ENCODE measurements around the gene ZCCHC13. TPM values are rescaled to one million over a fixed set of nuclear protein-coding genes. Genes with fewer than 3 reads are reported as not detected.
"Not testable (repeated sequence)": the region's sequence is repeated elsewhere in the genome, so short reads cannot be mapped to it uniquely, and the experiment has no call there.

The ZCCHC13 gene
- total RNA-seq = not detected

DNA sequence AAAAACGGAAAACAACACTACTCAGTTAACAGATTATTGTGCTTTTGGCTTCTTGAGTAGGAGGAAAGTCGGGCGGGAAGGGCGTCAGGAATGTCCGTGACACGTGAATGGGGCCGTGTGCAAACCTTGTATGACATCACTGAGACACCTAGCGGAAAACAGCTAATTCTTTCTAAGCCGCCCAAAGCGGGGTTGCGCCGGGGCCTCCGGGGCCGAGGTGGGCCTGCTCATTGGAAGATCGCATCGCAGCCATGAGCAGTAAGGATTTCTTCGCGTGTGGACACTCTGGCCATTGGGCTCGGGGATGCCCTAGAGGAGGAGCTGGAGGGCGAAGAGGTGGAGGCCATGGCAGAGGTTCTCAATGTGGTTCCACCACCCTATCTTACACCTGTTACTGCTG, at the start of gene ZCCHC13:
ZCCHC13 (plus strand) TSS at position 165 of the 400 bp plus-strand sequence; CDS start at position 252, 87 bp downstream.
- H3K4me1 Mint-ChIP-seq (ENCODE audit: low read depth) = no peaks in the 10 kb centered on the region
- no peak for DNase-seq
- intact Hi-C loops (cut with micrococcal nuclease) = no loop called here
- POLR2A ChIA-PET = no interaction called here
- H3K27me3 Mint-ChIP-seq = no peaks in the 10 kb centered on the region
- H3K36me3 Mint-ChIP-seq = no peaks in the 10 kb centered on the region
- no peak within 1 kb of the TSS for H3K4me3 Mint-ChIP-seq
- no peak within 1 kb of the TSS for H3K27ac Mint-ChIP-seq
- no peaks in the 10 kb centered on the region for H3K9me3 Mint-ChIP-seq
- CTCF ChIA-PET = no interaction called here

DNA sequence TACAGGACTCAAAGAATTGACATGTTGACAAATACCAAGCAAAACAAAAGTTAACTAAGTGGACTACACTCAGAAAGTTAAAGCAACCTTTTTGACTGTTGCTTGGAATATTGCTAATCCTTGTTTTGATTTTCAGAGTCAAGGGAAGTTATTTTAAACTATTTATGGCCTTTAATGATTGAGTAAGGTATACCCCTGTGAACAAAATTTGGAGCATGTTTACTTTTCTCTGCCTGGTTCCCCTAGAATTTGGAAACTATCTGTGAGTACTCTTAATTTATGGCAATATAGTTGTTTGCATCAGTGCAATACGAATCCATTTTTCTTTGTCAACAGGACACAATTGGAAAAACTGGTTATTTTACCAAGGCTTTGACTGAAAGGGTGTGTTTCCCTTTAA, 45.9 kb upstream of the ZCCHC13 start:
- H3K4me3 Mint-ChIP-seq; POLR2A ChIA-PET; CTCF ChIA-PET; DNase-seq; H3K9me3 Mint-ChIP-seq; H3K27me3 Mint-ChIP-seq; intact Hi-C loops (cut with micrococcal nuclease); H3K27ac Mint-ChIP-seq; H3K4me1 Mint-ChIP-seq (ENCODE audit: low read depth): not testable (repeated sequence)
- H3K36me3 Mint-ChIP-seq = peaks cover 39% of the 10 kb centered on the region

DNA sequence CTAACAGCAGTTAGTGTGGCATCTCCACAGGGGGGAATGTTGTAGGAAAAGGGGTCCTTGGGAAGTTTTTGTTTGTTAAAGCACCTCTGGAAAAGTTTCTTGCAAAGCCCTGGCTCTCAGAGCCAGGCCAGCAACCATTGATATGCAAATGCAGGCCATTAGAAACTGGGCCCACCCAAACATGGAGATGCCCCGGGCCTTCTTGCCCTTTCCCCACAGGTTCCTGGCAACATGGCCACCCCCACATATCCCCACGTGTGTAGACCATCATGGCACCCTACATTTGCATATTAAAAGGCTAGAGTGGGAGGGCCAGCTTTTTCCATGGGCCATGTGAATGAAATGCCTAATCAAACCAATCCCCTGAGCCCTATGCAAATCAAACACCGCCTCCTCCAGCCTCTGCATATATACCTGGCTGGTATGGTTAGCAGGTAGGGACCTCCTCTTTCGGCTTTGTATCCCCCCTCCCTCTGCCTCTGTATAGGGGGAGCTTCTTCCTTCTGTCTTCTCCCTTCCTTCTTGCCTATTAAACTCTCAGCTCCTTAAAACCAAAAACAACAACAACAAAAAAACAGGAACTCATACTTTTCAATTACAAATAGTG, 44.0 kb upstream of the ZCCHC13 start:
- intact Hi-C loops (cut with micrococcal nuclease) = no loop called here
- CTCF ChIA-PET = interaction anchor here (0.8 kb wide), 1 partner anchor 84 kb away, joined by 3 read pairs; no protein-coding TSS in a partner anchor

DNA sequence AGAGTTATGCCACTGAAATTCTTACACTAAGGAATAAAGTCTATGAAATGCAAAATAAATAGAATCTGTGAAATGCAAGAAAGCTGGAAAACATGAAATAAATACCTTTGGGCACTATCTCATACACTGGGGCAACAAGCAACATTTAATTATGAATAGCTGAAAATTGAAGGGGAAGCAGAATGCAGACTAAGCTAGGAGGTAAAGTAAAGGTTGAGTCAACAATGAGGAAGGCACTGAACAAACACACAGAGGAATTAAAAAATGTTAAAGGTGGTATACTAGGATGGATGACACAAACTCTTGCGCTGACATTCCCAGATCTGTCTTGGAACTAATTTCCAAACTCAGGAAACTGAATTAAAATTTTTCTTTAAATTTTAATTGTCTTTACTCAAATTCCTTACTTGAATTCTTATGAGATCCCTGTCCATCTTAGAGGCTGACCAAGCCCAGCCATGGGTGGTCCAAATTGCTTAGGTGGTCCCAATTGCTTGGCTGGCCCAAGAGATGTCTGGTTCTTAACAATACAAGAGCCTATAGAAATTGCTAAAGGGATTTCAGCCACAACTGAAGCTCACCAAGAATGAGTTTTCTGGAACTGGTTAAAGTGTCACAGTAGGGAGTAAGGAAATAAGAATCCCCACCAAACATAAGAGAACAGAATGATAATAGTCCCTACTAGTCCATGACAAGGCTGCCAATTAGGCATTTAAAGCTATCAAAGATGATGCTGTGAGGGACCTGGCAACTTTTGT, 41.3 kb upstream of the ZCCHC13 start:
- Mint-ChIP-seq H3K4me1 (ENCODE audit: low read depth) (no peaks in the 10 kb centered on the region), H3K27me3 (no peaks in the 10 kb centered on the region), H3K4me3 (no peak overlapping the region), H3K9me3 (no peaks in the 10 kb centered on the region), H3K36me3 (peaks cover 27% of the 10 kb centered on the region), H3K27ac (no peak overlapping the region)
- ChIA-PET POLR2A (no interaction called here), CTCF (no interaction called here)
- no peak for DNase-seq
- intact Hi-C loops (cut with micrococcal nuclease) = no loop called here

More for the DNA sequence above, 44.0 kb upstream of the ZCCHC13 start:
- Mint-ChIP-seq H3K27ac (no peak overlapping the region), H3K4me1 (ENCODE audit: low read depth) (no peaks in the 10 kb centered on the region), H3K36me3 (peaks cover 38% of the 10 kb centered on the region), H3K9me3 (no peaks in the 10 kb centered on the region), H3K4me3 (no peak overlapping the region), H3K27me3 (no peaks in the 10 kb centered on the region)
- POLR2A ChIA-PET = interaction anchor here (0.6 kb wide), 1 partner anchor 9 kb away, joined by 3 read pairs; no protein-coding TSS in a partner anchor
- DNase-seq = no peak

DNA sequence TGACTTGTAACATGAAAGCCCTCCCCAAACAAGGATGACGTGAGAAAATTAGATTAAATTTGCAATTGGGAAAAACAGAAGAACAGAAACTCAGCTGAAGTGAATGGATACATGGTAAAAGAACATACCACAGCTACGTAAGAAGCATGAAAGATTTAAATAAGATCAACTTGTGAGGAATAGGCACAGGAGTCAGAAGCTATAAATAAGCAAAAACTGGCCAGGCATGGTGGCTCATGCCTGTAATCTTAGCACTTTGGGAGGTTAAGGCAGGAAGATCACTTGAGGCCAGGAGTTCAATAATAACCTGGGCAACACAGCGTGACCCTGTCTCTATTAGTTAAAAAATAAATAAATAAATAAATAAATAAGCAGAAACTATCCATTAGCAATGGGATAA, 33.6 kb upstream of the ZCCHC13 start:
- intact Hi-C loops (cut with micrococcal nuclease) = no loop called here
- Mint-ChIP-seq H3K4me1 (ENCODE audit: low read depth) (peaks cover 14% of the 10 kb centered on the region), H3K9me3 (no peaks in the 10 kb centered on the region), H3K4me3 (no peak overlapping the region), H3K27me3 (no peaks in the 10 kb centered on the region), H3K36me3 (peaks cover 22% of the 10 kb centered on the region), H3K27ac (no peak overlapping the region)
- ChIA-PET POLR2A (no interaction called here), CTCF (interaction anchor here (1.6 kb wide), 1 partner anchor 73 kb away, joined by 3 read pairs; no protein-coding TSS in a partner anchor)
- DNase-seq = no peak

DNA sequence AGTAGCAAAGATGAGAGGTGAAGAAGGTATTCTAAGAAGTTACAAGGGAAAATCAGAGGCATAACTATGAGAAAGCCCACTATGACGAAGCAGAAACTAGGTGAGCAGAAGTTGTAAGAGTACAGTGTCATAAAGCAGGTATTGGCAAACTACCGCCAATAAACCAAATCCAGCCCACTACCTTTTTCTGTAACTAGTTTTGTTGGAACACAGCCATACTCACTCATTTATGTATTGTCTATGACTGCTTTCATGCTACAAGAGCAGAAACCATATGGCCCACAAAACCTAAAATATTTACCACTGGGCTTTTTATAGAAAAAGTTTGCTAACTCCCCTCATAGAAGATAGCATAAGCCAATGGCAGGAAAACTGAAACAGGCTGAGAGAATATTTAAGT, 31.8 kb upstream of the ZCCHC13 start:
- H3K4me3 Mint-ChIP-seq = no peak overlapping the region
- POLR2A ChIA-PET = interaction anchor here (1.2 to 1.4 kb wide), 2 partner anchors 13 to 53 kb away, joined by 3 to 4 read pairs; no protein-coding TSS in a partner anchor
- no peaks in the 10 kb centered on the region for H3K27me3 Mint-ChIP-seq
- H3K9me3 Mint-ChIP-seq = no peaks in the 10 kb centered on the region
- intact Hi-C loops (cut with micrococcal nuclease) = loop anchor here (1.0 kb wide), 3 partner anchors 54 to 262 kb away; no protein-coding TSS in a partner anchor
- peaks cover 17% of the 10 kb centered on the region for H3K4me1 Mint-ChIP-seq (ENCODE audit: low read depth)
- H3K27ac Mint-ChIP-seq = no peak overlapping the region
- CTCF ChIA-PET = no interaction called here
- no peak for DNase-seq
- peaks cover 26% of the 10 kb centered on the region for H3K36me3 Mint-ChIP-seq

DNA sequence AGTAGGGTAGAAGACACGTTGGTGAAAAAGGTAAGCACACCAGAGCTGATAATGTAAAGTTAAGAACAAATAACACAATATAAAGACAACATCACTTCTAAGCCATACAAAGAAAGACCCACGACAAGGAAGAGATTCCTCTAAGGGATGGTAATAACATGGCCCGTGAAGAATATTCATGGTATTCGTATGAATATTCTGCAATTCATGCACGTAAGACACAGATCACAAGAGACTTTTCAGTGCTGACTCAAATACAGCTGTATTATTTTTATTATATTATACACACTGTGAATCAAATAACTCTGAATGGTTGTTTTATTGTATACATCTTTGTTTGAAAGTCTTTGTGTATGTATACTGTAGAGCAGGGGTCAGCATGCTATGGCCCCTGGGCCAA, 29.5 kb upstream of the ZCCHC13 start:
- intact Hi-C loops (cut with micrococcal nuclease) = no loop called here
- no peak for DNase-seq
- H3K4me1 Mint-ChIP-seq (ENCODE audit: low read depth) = peaks cover 17% of the 10 kb centered on the region
- no peak overlapping the region for H3K27ac Mint-ChIP-seq
- peaks cover 26% of the 10 kb centered on the region for H3K36me3 Mint-ChIP-seq
- CTCF ChIA-PET = no interaction called here
- no peaks in the 10 kb centered on the region for H3K9me3 Mint-ChIP-seq
- POLR2A ChIA-PET = no interaction called here
- no peaks in the 10 kb centered on the region for H3K27me3 Mint-ChIP-seq
- no peak overlapping the region for H3K4me3 Mint-ChIP-seq

DNA sequence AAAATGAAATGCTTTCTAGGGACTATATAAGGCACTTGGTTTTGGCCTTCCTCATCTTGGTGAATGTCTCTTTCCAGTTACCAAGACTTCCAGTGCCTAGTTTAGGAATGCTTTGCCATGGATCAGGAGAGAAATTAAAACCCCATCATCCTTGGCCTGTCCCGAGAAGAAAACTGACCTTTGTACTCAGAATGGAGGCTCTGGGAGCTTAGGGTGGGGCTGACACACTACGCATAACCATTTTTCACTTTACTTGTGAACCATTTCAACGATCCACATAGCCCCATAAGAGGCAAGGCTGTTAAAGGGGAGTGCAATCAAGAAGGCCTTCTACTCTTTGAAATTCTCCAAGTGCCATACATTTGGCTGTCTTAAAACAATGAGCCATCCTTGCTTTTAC, 26.7 kb upstream of the ZCCHC13 start:
- ChIA-PET CTCF (interaction anchor here (0.6 to 1.6 kb wide), 2 partner anchors 63 to 66 kb away, joined by 3 read pairs; no protein-coding TSS in a partner anchor), POLR2A (no interaction called here)
- DNase-seq = no peak
- Mint-ChIP-seq H3K4me1 (ENCODE audit: low read depth) (peaks cover 14% of the 10 kb centered on the region), H3K36me3 (peaks cover 33% of the 10 kb centered on the region), H3K27me3 (no peaks in the 10 kb centered on the region), H3K4me3 (no peak overlapping the region), H3K9me3 (no peaks in the 10 kb centered on the region), H3K27ac (no peak overlapping the region)
- intact Hi-C loops (cut with micrococcal nuclease) = no loop called here

DNA sequence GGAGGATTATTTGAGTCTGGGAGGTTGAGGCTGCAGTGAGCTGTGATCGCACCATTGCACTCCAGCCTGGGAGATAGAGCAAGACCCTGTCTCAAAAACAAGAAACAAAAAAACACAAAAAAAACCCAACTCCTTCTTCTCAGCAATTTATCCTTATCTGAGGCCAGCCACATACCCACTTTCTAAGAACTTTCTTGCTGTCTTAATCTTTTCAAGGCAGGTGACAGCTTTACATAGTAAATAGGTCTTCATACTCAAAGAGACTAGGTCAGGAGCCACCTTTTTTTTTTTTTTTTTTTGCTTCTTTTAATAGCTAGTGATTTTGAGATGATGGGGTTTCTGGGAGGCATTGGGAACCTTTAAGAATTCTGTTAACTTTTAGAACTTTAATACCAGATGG, 26.1 kb upstream of the ZCCHC13 start:
- Mint-ChIP-seq H3K4me3 (no peak overlapping the region), H3K9me3 (no peaks in the 10 kb centered on the region), H3K27me3 (no peaks in the 10 kb centered on the region), H3K4me1 (ENCODE audit: low read depth) (peaks cover 16% of the 10 kb centered on the region), H3K36me3 (peaks cover 31% of the 10 kb centered on the region), H3K27ac (no peak overlapping the region)
- intact Hi-C loops (cut with micrococcal nuclease) = no loop called here
- DNase-seq = no peak
- ChIA-PET POLR2A (no interaction called here), CTCF (interaction anchor here (1.6 kb wide), 1 partner anchor 66 kb away, joined by 3 read pairs; no protein-coding TSS in a partner anchor)

DNA sequence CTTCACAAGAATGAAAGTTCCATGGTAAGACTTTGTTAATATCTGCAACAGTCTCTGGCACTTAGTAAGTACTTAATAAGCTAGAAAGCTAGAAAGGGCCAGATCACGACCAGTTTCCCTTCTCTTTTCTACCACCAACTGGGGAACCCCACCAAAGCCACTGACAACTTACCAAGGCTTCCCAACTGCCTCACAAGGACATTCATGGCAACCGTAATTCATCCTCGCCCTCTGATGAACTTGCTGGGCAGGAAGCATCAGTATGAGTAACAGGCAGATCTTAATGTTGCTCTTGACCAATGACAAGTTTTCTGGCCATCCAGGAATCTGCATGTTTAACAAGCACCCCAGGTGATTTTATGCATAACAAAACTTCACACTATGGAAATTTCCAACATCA, 23.2 kb upstream of the ZCCHC13 start:
- H3K36me3 Mint-ChIP-seq = peaks cover 21% of the 10 kb centered on the region
- H3K4me1 Mint-ChIP-seq (ENCODE audit: low read depth) = peaks cover 22% of the 10 kb centered on the region
- DNase-seq = peak; percentile 8
- H3K9me3 Mint-ChIP-seq = no peaks in the 10 kb centered on the region
- ChIA-PET POLR2A (no interaction called here), CTCF (no interaction called here)
- peak overlapping the region; percentile 8 for H3K27ac Mint-ChIP-seq
- no peak overlapping the region for H3K4me3 Mint-ChIP-seq
- no peaks in the 10 kb centered on the region for H3K27me3 Mint-ChIP-seq
- intact Hi-C loops (cut with micrococcal nuclease) = no loop called here

DNA sequence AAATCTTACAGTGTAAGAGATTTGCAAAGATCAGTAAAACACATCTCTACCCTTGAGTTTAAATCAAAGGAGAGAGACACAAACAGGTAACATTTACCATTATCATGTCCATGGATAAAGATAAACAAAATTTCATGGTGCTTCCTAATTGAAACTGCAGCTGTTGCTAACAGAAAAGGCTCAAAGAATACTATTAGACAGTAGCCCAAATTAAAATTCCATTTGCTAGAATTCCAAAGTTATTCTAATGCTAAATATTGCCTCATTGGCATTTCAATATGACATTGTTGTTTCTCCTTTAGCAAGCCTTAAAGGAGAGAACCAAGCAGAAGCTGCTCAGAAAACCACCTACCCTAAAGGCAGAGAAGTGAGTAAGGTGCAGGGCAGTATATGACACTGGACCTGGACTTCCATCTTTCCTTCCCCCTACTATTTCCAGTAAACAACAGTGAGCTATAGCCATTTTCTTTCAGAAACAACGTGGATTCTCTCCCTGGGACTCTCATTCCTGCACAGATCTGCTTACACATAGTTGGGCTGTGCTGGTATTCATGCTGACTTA, 19.5 kb upstream of the ZCCHC13 start:
- intact Hi-C loops (cut with micrococcal nuclease) = no loop called here
- POLR2A ChIA-PET = interaction anchor here (1.0 kb wide), 1 partner anchor 13 kb away, joined by 3 read pairs; no protein-coding TSS in a partner anchor
- no peaks in the 10 kb centered on the region for H3K27me3 Mint-ChIP-seq
- no peak overlapping the region for H3K4me3 Mint-ChIP-seq
- H3K9me3 Mint-ChIP-seq = no peaks in the 10 kb centered on the region
- CTCF ChIA-PET = no interaction called here
- H3K36me3 Mint-ChIP-seq = peaks cover 20% of the 10 kb centered on the region
- peaks cover 35% of the 10 kb centered on the region for H3K4me1 Mint-ChIP-seq (ENCODE audit: low read depth)
- no peak for DNase-seq
- H3K27ac Mint-ChIP-seq = peak overlapping the region; percentile 6

DNA sequence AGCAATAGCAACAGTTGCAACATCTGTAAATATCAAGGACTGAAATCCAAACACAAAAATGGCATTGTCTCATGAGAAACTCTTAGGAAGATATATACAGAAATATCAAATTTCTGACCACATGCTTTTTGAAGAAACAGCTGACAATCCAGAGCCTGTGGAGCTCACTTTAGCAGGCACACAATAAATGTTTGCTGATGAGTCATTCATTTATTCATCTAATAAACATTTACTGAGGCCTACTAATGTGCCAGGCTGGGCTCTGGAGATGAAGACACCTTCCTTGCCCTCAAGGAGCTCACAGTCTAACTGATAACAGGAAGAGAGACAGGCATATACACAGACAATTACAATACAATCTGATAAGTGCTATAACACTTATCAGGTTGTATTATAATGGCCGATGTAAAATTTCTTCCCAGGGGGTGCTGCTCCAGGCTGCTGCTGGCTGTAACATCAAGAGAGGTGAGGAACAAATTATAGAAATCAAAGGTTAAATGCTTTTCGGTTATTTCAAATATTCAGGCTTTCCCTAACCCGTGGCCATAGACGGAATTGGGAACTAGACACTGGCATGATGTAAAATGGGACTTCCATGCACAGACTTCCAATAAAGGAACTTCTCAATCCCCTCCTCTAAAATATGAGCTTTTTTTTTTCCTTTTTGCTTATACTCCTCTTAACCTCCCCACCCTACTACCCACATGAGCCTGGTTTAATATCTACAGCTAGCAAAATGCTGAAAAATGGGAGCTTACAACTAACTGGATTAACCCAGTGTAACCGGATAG, 16.8 kb upstream of the ZCCHC13 start:
- DNase-seq = no peak
- H3K4me3 Mint-ChIP-seq = no peak overlapping the region
- POLR2A ChIA-PET = no interaction called here

More for the DNA sequence above, 16.8 kb upstream of the ZCCHC13 start:
- Mint-ChIP-seq H3K27ac (no peak overlapping the region), H3K27me3 (no peaks in the 10 kb centered on the region), H3K36me3 (peaks cover 14% of the 10 kb centered on the region), H3K4me1 (ENCODE audit: low read depth) (peaks cover 29% of the 10 kb centered on the region), H3K9me3 (no peaks in the 10 kb centered on the region)
- intact Hi-C loops (cut with micrococcal nuclease) = no loop called here
- CTCF ChIA-PET = no interaction called here

All from activated CD4-positive, alpha-beta memory T cell treated with anti-CD3 and anti-CD28 coated beads for 36 hours (primary cell).